Stimulated activated CD8-positive, alpha-beta memory T cell treated with anti-CD3 and anti-CD28 coated beads, Interleukin-15, amount 100 ng/mL, for 4 hours (primary cell): ENCODE results near the gene TEX47.

Source experiments
- DNase-seq, 2 donors: peaks; one replicate each; pipeline ENCODE4 v3.0.0-alpha.2; 2020; ENCODE audit warnings: low read depth in 2 of 2

The TEX47 gene

DNA sequence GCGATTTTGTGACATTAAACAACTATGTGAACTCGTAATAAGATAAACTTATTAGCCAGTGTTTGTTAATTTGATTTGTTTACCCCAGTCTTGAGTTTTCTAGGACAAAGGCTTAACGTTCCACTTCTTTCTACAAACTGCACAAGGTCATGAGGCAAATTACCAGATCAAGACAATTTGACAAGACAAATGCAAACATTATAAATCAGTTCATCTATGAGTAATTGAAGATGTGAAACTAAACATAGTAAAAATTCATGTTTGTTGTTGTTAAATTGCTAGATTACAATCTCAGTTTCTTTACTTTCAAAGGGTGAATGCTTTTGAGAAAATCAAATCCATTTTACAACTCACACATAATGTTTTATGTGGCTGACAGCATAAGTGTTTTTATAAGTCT lies 49.4 kb downstream of the TEX47 start:
- no peak for DNase-seq
